IMR-90 (cell line): ENCODE measurements around the gene TM9SF4. TPM values are rescaled to one million over a fixed set of nuclear protein-coding genes. Genes with fewer than 3 reads are reported as not detected.
"Not testable (repeated sequence)": the region's sequence is repeated elsewhere in the genome, so short reads cannot be mapped to it uniquely, and the experiment has no call there.

Source experiments
- ATAC-seq: fragments of 200-7000 bp; cut with Tn5 transposase; 2 replicates; pipeline ENCODE4 v1.9.1; 2020; ENCODE audit warnings: low read depth, mild to moderate bottlenecking, moderate library complexity
- BruUV-seq: library from RNA; stranded (reverse); fragments of 400-500 nt; replicated peaks from 2 replicates; lab custom pipeline; 2021; lab: Mats Ljungman, UMichigan
- CTCF ChIA-PET: fragments of 300-600 bp; formaldehyde crosslinking; extraction: SDS; loops from one replicate; lab custom pipeline; 2021; ENCODE audit warnings: antibody characterized with exemption; lab: Yijun Ruan, JAX
- POLR2A ChIA-PET: fragments of 300-600 bp; sonication (Branson Sonifier 250); formaldehyde crosslinking; loops from one replicate; lab custom pipeline; 2022; ENCODE audit warnings: antibody characterized with exemption; ENCODE audit not compliant: unreplicated experiment; lab: Charles Lee
- DNase-seq: peaks from one replicate; pipeline ENCODE4 v3.0.0; 2013
- H2AFZ ChIP-seq: replicated peaks from 2 replicates; pipeline ENCODE3; 2013; ENCODE audit warnings: low read length, mild to moderate bottlenecking; ENCODE audit not compliant: poor library complexity
- H2AK5ac ChIP-seq: 2 replicates; pipeline ENCODE4 v1.6.1; 2013; ENCODE audit warnings: low read depth, low read length, inconsistent platforms
- H2AK9ac ChIP-seq: replicated peaks from 2 replicates; pipeline ENCODE3; 2013; ENCODE audit warnings: mild to moderate bottlenecking, low read depth, low read length, moderate library complexity; ENCODE audit not compliant: poor library complexity
- H2BK120ac ChIP-seq: 2 replicates; pipeline ENCODE4 v1.6.1; 2013; ENCODE audit warnings: low read depth, low read length, inconsistent platforms
- H2BK15ac ChIP-seq: 3 replicates; pipeline ENCODE4 v1.6.1; 2013; ENCODE audit warnings: low read depth, low read length, inconsistent platforms
- H2BK20ac ChIP-seq: 2 replicates; pipeline ENCODE4 v1.6.1; 2013; ENCODE audit warnings: low read depth, mild to moderate bottlenecking, inconsistent platforms, low read length, moderate library complexity
- H2BK5ac ChIP-seq: 2 replicates; pipeline ENCODE4 v1.6.1; 2013; ENCODE audit warnings: mild to moderate bottlenecking, low read depth, low read length, inconsistent platforms; ENCODE audit not compliant: poor library complexity, severe bottlenecking
- H3K14ac ChIP-seq: replicated peaks from 2 replicates; pipeline ENCODE4 v1.6.1; 2013; ENCODE audit warnings: low read depth, low read length, inconsistent platforms
- H3K18ac ChIP-seq: 2 replicates; pipeline ENCODE4 v1.6.1; 2013; ENCODE audit warnings: low read depth, low read length, control low read depth
- H3K23ac ChIP-seq: 2 replicates; pipeline ENCODE4 v1.6.1; 2013; ENCODE audit warnings: low read depth, low read length, inconsistent platforms
- H3K27ac ChIP-seq: 2 replicates; pipeline ENCODE4 v1.5.1; 2013; ENCODE audit warnings: mild to moderate bottlenecking, control low read depth, low read length; ENCODE audit not compliant: insufficient read depth
- H3K27me3 ChIP-seq: 2 replicates; pipeline ENCODE4 v1.6.1; 2013; ENCODE audit warnings: low read length; ENCODE audit not compliant: control insufficient read depth, insufficient read depth
- H3K36me3 ChIP-seq: 2 replicates; pipeline ENCODE4 v1.6.1; 2013; ENCODE audit warnings: low read length, mixed read lengths; ENCODE audit not compliant: control insufficient read depth, insufficient read depth
- H3K4ac ChIP-seq: 2 replicates; pipeline ENCODE4 v1.6.1; 2013; ENCODE audit warnings: low read depth, low read length, inconsistent platforms
- H3K4me1 ChIP-seq: 2 replicates; pipeline ENCODE4 v1.6.1; 2013; ENCODE audit warnings: low read length, mixed read lengths; ENCODE audit not compliant: control insufficient read depth, insufficient read depth
- H3K4me2 ChIP-seq: 2 replicates; pipeline ENCODE4 v1.6.1; 2013; ENCODE audit warnings: low read depth, mild to moderate bottlenecking, control low read depth, low read length, moderate library complexity
- H3K4me3 ChIP-seq: 2 replicates; pipeline ENCODE4 v1.5.1; 2013; ENCODE audit warnings: low read depth, mild to moderate bottlenecking, control low read depth, low read length, moderate library complexity; ENCODE audit not compliant: insufficient read depth
- H3K56ac ChIP-seq: 2 replicates; pipeline ENCODE4 v1.6.1; 2013; ENCODE audit warnings: low read length, inconsistent platforms; ENCODE audit not compliant: insufficient read depth; ENCODE audit errors: extremely low read depth
- H3K79me1 ChIP-seq, 2 experiments: 2 replicates each; pipeline ENCODE4 v1.6.1; 2013; ENCODE audit warnings: low read length in 2 of 2, inconsistent platforms in 1 of 2, low read depth in 1 of 2
- H3K9ac ChIP-seq: 2 replicates; pipeline ENCODE4 v1.6.1; 2013; ENCODE audit warnings: low read depth, low read length, control low read depth
- H3K9me1 ChIP-seq: 2 replicates; pipeline ENCODE4 v1.6.1; 2013; ENCODE audit warnings: low read length, inconsistent platforms; ENCODE audit not compliant: insufficient read depth
- H3K9me3 ChIP-seq: 2 replicates; pipeline ENCODE4 v1.6.1; 2013; ENCODE audit warnings: low read length; ENCODE audit not compliant: control insufficient read depth, insufficient read depth
- H4K20me1 ChIP-seq: 2 replicates; pipeline ENCODE4 v1.6.1; 2013; ENCODE audit warnings: low read length, inconsistent platforms; ENCODE audit not compliant: insufficient read depth
- H4K5ac ChIP-seq: 2 replicates; pipeline ENCODE4 v1.6.1; 2013; ENCODE audit warnings: mild to moderate bottlenecking, low read depth, low read length, control low read depth
- H4K8ac ChIP-seq, 2 experiments: 2 replicates each; pipeline ENCODE4 v1.6.1; 2013; ENCODE audit warnings: low read depth in 2 of 2, low read length in 2 of 2, control low read depth in 1 of 2, inconsistent platforms in 1 of 2
- H4K91ac ChIP-seq: 2 replicates; pipeline ENCODE4 v1.6.1; 2013; ENCODE audit warnings: low read depth, low read length, inconsistent platforms; ENCODE audit not compliant: insufficient read depth
- WGBS, 2 experiments: methylation state at CpG; one replicate each; pipeline versions ENCODE4 v1.1.5 to v1.1.7; 2013; ENCODE audit warnings: missing lambda C conversion rate in 2 of 2; ENCODE audit not compliant: insufficient read length in 1 of 2; ENCODE audit errors: extremely low coverage in 2 of 2; 5-methylcytosine and 5-hydroxymethylcytosine counted together
- dilution Hi-C: fragments of 300-500 bp; cut with HindIII; formaldehyde crosslinking; loops from one replicate; pipeline ENCODE4 v1.14.3; 2018; ENCODE audit warnings: low sequenced_read_pairs; ENCODE audit not compliant: unreplicated experiment
- in situ Hi-C: fragments of 300-500 bp; cut with MboI; formaldehyde crosslinking; loops from 3 replicates; pipeline ENCODE4 v1.14.3; 2019; ENCODE audit warnings: low sequenced_read_pairs, inconsistent platforms, mixed read lengths
- intact Hi-C: fragments of 100-400 bp; cut with micrococcal nuclease; formaldehyde crosslinking; loops from 2 replicates; pipeline ENCODE4 v1.10.0; 2022
- polyA plus RNA-seq, 3 experiments: library from polyadenylated mRNA; depleted of rRNA; stranded (reverse); fragments of >200 nt; gene quantifications; 2 replicates each; pipeline ENCODE4 v1.2.3, GENCODE V29; 2012; ENCODE audit warnings: low replicate concordance in 1 of 3
- total RNA-seq: library from RNA; depleted of rRNA; stranded (reverse); fragments of >200 nt; gene quantifications from 2 replicates; pipeline ENCODE4 v1.2.3, GENCODE V29; 2012

Gene TM9SF4
- total and polyA plus RNA-seq, 2 of the 4 experiments (the other 2 are of a cell fraction), result 35.3 to 59.1 TPM

- H3K56ac ChIP-seq, H4K91ac ChIP-seq, dilution Hi-C loops, in situ Hi-C loops, intact Hi-C loops, H3K9me1 ChIP-seq, H2BK5ac ChIP-seq, H3K9ac ChIP-seq, H3K4ac ChIP-seq, ATAC-seq, H3K4me2 ChIP-seq, H2AFZ ChIP-seq, H3K4me3 ChIP-seq, H3K36me3 ChIP-seq, H2BK120ac ChIP-seq, H3K23ac ChIP-seq, BruUV-seq, H2AK5ac ChIP-seq, H4K8ac ChIP-seq, H4K5ac ChIP-seq, H3K27ac ChIP-seq, H3K9me3 ChIP-seq, H2BK15ac ChIP-seq, DNase-seq, H2BK20ac ChIP-seq, H3K14ac ChIP-seq, H3K27me3 ChIP-seq, H3K18ac ChIP-seq, H3K4me1 ChIP-seq, H2AK9ac ChIP-seq: not testable (repeated sequence)
- H4K20me1 ChIP-seq, result peaks cover 68% of the 10 kb centered on the region
- WGBS, 2 experiments, result 70% methylated on average over 2 of the region's 6 CpGs; no CpG with 5 or more reads in 1 of the 2 experiments
- peaks cover 22 to 73% of the 10 kb centered on the region in 2 experiments for H3K79me1 ChIP-seq
- ChIA-PET CTCF (interaction anchor here (0.6 kb wide), 1 partner anchor 1245 kb away, joined by 3 read pairs; no protein-coding TSS in a partner anchor), POLR2A (interaction anchor here (0.6 kb wide), 1 partner anchor 1292 kb away, joined by 12 read pairs; no protein-coding TSS in a partner anchor)
These were observed 7.3 kb downstream of the TM9SF4 start for GRCh38 chr20:32116796-32117195.

- H3K9ac ChIP-seq, H2BK120ac ChIP-seq, H4K91ac ChIP-seq, H3K56ac ChIP-seq, H2BK15ac ChIP-seq, H3K9me1 ChIP-seq, H2BK5ac ChIP-seq, H3K27ac ChIP-seq, H3K4me1 ChIP-seq, H2AFZ ChIP-seq, H3K4ac ChIP-seq, ATAC-seq, H3K14ac ChIP-seq, H3K23ac ChIP-seq, H4K5ac ChIP-seq, BruUV-seq, POLR2A ChIA-PET, H3K27me3 ChIP-seq, H2BK20ac ChIP-seq, H2AK5ac ChIP-seq, H4K8ac ChIP-seq, intact Hi-C loops, dilution Hi-C loops, H3K4me3 ChIP-seq, H3K4me2 ChIP-seq, H2AK9ac ChIP-seq, H3K9me3 ChIP-seq, DNase-seq, H3K36me3 ChIP-seq, H3K18ac ChIP-seq, in situ Hi-C loops: not testable (repeated sequence)
- Histone ChIP-seq H3K79me1 (peaks cover 20 to 59% of the 10 kb centered on the region in 2 experiments), H4K20me1 (peaks cover 54% of the 10 kb centered on the region)
- WGBS, 2 experiments, result no CpG with 5 or more reads among the region's 5 CpGs
- CTCF ChIA-PET, result interaction anchor here (0.8 to 1.9 kb wide), 2 partner anchors 16 to 280 kb away, joined by 3 to 9 read pairs; no protein-coding TSS in a partner anchor
These were observed 8.9 kb downstream of the TM9SF4 start for GRCh38 chr20:32118427-32118826.
